HG02943 (cell line): ENCODE measurements around the gene LHFPL6.

ENCODE experiments used
- ATAC-seq: cut with Tn5 transposase; IDR thresholded peaks from one replicate; pipeline ENCODE4 v1.9.1; 2021; ENCODE audit warnings: mild to moderate bottlenecking, low read depth, moderate library complexity; ENCODE audit not compliant: unreplicated experiment

Gene LHFPL6

GRCh38 chr13:39481491-39481890 is 121.5 kb downstream of the LHFPL6 start:
- no peak for ATAC-seq

- ATAC-seq = no peak
Observed at GRCh38 chr13:39474600-39474999, 128.4 kb downstream of the LHFPL6 start.

GRCh38 chr13:39469676-39470075 is 133.3 kb downstream of the LHFPL6 start:
- ATAC-seq = no peak

GRCh38 chr13:39468306-39468705 is 134.7 kb downstream of the LHFPL6 start:
- no peak for ATAC-seq

GRCh38 chr13:39463611-39464010 is 139.4 kb downstream of the LHFPL6 start:
- no peak for ATAC-seq

- no peak for ATAC-seq
Observed at GRCh38 chr13:39462906-39463305, 140.1 kb downstream of the LHFPL6 start.

GRCh38 chr13:39462428-39462827 is 140.6 kb downstream of the LHFPL6 start:
- no peak for ATAC-seq

GRCh38 chr13:39461685-39462266 is 141.2 kb downstream of the LHFPL6 start:
- no peak for ATAC-seq

GRCh38 chr13:39457274-39457673 is 145.7 kb downstream of the LHFPL6 start:
- no peak for ATAC-seq

- ATAC-seq = no peak
Observed at GRCh38 chr13:39455521-39456175, 147.3 kb downstream of the LHFPL6 start.

- no peak for ATAC-seq
Observed at GRCh38 chr13:39452834-39453233, 150.2 kb downstream of the LHFPL6 start.

- ATAC-seq = no peak
Observed at GRCh38 chr13:39452417-39452816, 150.6 kb downstream of the LHFPL6 start.

- no peak for ATAC-seq
Observed at GRCh38 chr13:39451860-39452301, 151.1 kb downstream of the LHFPL6 start.

- no peak for ATAC-seq
Observed at GRCh38 chr13:39451301-39451700, 151.7 kb downstream of the LHFPL6 start.

GRCh38 chr13:39450176-39450575 is 152.8 kb downstream of the LHFPL6 start:
- no peak for ATAC-seq

GRCh38 chr13:39448834-39449233 is 154.2 kb downstream of the LHFPL6 start:
- ATAC-seq = no peak

GRCh38 chr13:39446865-39447264 is 156.1 kb downstream of the LHFPL6 start:
- no peak for ATAC-seq

- ATAC-seq = no peak
Observed at GRCh38 chr13:39444866-39445265, 158.1 kb downstream of the LHFPL6 start.

GRCh38 chr13:39433651-39434050 is 169.3 kb downstream of the LHFPL6 start:
- ATAC-seq = no peak

- ATAC-seq = no peak
Observed at GRCh38 chr13:39432196-39432595, 170.8 kb downstream of the LHFPL6 start.

GRCh38 chr13:39422845-39423565 is 180.0 kb downstream of the LHFPL6 start:
- ATAC-seq = no peak

GRCh38 chr13:39419876-39420275 is 183.1 kb downstream of the LHFPL6 start:
- ATAC-seq = no peak
